ENCODE results near the gene RFT1. TPM values are rescaled to one million over a fixed set of nuclear protein-coding genes. Genes with fewer than 3 reads are reported as not detected.

Gene RFT1
- total RNA-seq, 1 experiment from 2014 or later = 26.3 TPM

DNA sequence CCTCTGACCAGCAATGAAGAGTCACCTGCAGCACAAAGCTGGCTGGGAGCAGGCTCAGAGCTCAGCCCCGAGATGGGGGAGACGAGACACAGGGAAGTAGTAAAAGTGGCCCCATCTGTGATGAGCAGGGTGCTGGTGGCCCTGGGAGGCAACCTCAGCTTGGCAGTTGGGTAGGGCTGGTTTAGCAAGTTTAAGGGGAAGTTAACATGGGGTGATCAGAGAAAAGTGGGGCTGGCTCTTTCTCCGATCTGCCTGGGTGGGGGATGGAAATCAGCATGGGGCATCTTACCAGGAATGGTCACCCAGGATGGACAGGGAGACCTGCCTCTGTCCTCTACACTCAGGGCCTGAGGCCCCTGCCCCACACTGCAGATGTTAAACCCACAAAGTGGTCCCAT is 54.5 kb downstream of the RFT1 start:
- no peak overlapping the region for H3K27ac Mint-ChIP-seq
- ATAC-seq (no peak), DNase-seq (ENCODE audit: low spot score) (peak; percentile 3)
- H3K27me3 Mint-ChIP-seq (ENCODE audit: low read depth) = peaks cover 2% of the 10 kb centered on the region; the same call in 1 of the 2 replicates
- CTCF ChIA-PET = interaction anchor here (0.5 to 1.2 kb wide), 2 partner anchors 35 to 168 kb away, joined by 3 to 4 read pairs; no protein-coding TSS in a partner anchor
- H3K4me3 Mint-ChIP-seq = no peak overlapping the region
- H3K9me3 Mint-ChIP-seq = no peaks in the 10 kb centered on the region
- H3K36me3 Mint-ChIP-seq = no peaks in the 10 kb centered on the region
- TF ChIP-seq ZNF423 (CRISPR knock-in tag; IDR thresholded peaks at IDR 0.05) = no peak
- TF ChIP-seq, protein P1, sequence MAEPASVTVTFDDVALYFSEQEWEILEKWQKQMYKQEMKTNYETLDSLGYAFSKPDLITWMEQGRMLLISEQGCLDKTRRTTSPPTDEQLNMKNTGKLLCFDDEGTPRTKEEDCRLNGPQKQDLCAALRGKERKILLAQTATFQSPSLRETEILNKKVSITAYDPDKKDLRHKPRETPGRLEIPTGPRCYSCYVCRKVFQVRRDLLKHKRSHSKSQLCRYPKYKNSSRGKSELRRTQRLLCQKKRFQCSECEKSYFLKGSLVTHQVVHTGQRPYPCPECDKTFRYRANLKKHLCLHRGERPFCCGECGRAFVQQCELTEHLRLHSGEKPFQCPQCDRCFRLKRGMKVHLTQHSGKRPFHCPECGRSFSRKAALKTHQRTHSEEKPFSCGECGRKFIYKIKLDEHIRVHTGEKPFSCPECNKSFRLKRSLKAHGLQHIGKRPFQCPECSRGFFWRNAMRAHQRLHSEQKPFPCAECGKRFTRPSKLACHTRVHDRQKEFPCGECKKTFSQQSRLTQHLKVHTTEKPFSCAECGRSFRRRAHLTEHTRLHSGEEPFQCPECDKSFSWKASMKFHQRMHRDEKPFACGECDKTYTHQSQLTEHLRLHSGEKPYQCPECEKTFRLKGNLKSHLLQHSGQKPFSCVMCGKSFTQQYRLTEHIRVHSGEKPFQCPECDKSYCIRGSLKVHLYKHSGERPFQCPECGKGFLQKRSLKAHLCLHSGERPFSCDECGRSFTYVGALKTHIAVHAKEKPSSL (CRISPR knock-in tag; conservative IDR thresholded peaks at IDR 0.05) = no peak
- TF ChIP-seq, protein P2, sequence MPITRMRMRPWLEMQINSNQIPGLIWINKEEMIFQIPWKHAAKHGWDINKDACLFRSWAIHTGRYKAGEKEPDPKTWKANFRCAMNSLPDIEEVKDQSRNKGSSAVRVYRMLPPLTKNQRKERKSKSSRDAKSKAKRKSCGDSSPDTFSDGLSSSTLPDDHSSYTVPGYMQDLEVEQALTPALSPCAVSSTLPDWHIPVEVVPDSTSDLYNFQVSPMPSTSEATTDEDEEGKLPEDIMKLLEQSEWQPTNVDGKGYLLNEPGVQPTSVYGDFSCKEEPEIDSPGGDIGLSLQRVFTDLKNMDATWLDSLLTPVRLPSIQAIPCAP (CRISPR knock-in tag; IDR thresholded peaks at IDR 0.05) = no peak
- TF ChIP-seq, protein P3, sequence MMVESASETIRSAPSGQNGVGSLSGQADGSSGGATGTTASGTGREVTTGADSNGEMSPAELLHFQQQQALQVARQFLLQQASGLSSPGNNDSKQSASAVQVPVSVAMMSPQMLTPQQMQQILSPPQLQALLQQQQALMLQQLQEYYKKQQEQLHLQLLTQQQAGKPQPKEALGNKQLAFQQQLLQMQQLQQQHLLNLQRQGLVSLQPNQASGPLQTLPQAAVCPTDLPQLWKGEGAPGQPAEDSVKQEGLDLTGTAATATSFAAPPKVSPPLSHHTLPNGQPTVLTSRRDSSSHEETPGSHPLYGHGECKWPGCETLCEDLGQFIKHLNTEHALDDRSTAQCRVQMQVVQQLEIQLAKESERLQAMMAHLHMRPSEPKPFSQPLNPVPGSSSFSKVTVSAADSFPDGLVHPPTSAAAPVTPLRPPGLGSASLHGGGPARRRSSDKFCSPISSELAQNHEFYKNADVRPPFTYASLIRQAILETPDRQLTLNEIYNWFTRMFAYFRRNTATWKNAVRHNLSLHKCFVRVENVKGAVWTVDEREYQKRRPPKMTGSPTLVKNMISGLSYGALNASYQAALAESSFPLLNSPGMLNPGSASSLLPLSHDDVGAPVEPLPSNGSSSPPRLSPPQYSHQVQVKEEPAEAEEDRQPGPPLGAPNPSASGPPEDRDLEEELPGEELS (CRISPR knock-in tag; IDR thresholded peaks at IDR 0.05) = no peak
- no peak for TF ChIP-seq ZNF396 (CRISPR knock-in tag; IDR thresholded peaks at IDR 0.05; ENCODE audit: borderline replicate concordance)
- TF ChIP-seq GRHL2 (CRISPR knock-in tag; IDR thresholded peaks at IDR 0.05; ENCODE audit: insufficient replicate concordance, severe bottlenecking) = no peak
- TF ChIP-seq FOXP1 (CRISPR knock-in tag; IDR thresholded peaks at IDR 0.05; ENCODE audit: borderline replicate concordance) = no peak
- POLR2A ChIA-PET = no interaction called here
- peaks cover 13% of the 10 kb centered on the region for H3K4me1 Mint-ChIP-seq

DNA sequence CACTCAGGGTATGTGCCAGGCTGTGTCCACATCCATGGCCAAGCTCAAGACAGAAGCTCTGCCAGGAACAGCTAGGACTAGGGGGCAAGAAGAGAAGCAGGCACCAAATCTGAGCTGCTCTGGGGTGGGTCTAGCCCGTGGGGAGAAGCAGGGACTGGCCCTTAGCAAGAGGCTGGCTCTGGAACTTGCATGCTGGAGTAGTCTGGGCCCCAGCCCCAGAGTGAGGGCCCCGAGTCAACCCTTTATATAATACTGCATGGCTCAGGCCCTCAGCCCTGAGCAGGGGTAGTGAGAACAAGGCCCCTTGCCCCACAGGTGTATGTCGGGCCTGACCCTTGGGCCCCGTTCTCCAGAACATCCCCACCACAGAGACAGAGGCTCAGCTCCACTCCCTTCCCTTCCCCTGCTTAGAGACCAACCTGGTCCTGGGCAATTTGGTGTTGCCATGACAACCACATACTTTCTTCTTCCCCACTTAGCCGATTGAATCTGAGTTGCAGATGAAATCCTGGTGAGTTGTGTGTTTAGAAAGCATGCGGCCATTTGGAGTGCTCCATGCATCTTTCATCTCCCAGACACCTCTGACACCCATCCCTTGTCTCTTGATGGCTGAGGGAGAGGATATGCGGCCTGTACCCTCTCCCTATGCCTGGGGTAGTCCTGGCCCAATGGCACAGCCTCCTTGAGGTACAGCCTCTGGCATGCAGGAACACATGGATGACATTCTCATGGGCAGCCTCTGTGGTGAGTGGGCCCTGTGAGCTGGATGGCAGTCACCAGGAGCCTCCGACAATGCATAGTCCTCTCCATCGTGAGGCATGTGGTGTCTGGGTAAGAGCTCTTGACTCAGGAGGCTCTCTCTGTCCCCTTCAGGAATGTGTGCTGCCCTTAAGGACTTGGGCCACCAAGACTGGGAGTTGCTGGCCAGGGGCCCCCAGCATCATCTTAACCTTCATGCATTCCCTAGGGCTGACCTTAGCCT is 55.2 kb downstream of the RFT1 start:
- no peaks in the 10 kb centered on the region for H3K9me3 Mint-ChIP-seq
- DNase-seq (ENCODE audit: low spot score) (peak; percentile 7), ATAC-seq (no peak)
- H3K4me1 Mint-ChIP-seq = peaks cover 13% of the 10 kb centered on the region
- H3K27me3 Mint-ChIP-seq (ENCODE audit: low read depth) = peaks cover 2% of the 10 kb centered on the region; the same call in 1 of the 2 replicates
- H3K36me3 Mint-ChIP-seq = no peaks in the 10 kb centered on the region
- POLR2A ChIA-PET = interaction anchor here (0.6 kb wide), 1 partner anchor 94 kb away, joined by 3 read pairs; no protein-coding TSS in a partner anchor
- peak overlapping the region; percentile 68; the same call in 1 of the 2 replicates for H3K27ac Mint-ChIP-seq
- H3K4me3 Mint-ChIP-seq = no peak overlapping the region
- CTCF ChIA-PET = interaction anchor here (0.5 to 1.7 kb wide), 5 partner anchors 8 to 167 kb away, joined by 3 to 7 read pairs (median 4); no protein-coding TSS in a partner anchor
- TF ChIP-seq ZNF121 (CRISPR knock-in tag; IDR thresholded peaks at IDR 0.05) = no peak
- TF ChIP-seq, protein P4, sequence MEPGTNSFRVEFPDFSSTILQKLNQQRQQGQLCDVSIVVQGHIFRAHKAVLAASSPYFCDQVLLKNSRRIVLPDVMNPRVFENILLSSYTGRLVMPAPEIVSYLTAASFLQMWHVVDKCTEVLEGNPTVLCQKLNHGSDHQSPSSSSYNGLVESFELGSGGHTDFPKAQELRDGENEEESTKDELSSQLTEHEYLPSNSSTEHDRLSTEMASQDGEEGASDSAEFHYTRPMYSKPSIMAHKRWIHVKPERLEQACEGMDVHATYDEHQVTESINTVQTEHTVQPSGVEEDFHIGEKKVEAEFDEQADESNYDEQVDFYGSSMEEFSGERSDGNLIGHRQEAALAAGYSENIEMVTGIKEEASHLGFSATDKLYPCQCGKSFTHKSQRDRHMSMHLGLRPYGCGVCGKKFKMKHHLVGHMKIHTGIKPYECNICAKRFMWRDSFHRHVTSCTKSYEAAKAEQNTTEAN (CRISPR knock-in tag; IDR thresholded peaks at IDR 0.05) = no peak
- no peak for TF ChIP-seq ZNF219 (CRISPR knock-in tag; IDR thresholded peaks at IDR 0.05; ENCODE audit: borderline replicate concordance)
- TF ChIP-seq, protein P5, sequence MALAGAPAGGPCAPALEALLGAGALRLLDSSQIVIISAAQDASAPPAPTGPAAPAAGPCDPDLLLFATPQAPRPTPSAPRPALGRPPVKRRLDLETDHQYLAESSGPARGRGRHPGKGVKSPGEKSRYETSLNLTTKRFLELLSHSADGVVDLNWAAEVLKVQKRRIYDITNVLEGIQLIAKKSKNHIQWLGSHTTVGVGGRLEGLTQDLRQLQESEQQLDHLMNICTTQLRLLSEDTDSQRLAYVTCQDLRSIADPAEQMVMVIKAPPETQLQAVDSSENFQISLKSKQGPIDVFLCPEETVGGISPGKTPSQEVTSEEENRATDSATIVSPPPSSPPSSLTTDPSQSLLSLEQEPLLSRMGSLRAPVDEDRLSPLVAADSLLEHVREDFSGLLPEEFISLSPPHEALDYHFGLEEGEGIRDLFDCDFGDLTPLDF (CRISPR knock-in tag; IDR thresholded peaks at IDR 0.05) = no peak
- no peak for TF ChIP-seq EMX1 (CRISPR knock-in tag; IDR thresholded peaks at IDR 0.05)
- TF ChIP-seq, protein P6, sequence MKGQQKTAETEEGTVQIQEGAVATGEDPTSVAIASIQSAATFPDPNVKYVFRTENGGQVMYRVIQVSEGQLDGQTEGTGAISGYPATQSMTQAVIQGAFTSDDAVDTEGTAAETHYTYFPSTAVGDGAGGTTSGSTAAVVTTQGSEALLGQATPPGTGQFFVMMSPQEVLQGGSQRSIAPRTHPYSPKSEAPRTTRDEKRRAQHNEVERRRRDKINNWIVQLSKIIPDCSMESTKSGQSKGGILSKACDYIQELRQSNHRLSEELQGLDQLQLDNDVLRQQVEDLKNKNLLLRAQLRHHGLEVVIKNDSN (CRISPR knock-in tag; IDR thresholded peaks at IDR 0.05) = no peak
- no peak for TF ChIP-seq NR3C1 (CRISPR knock-in tag; conservative IDR thresholded peaks at IDR 0.05; ENCODE audit: low read depth)
- TF ChIP-seq OVOL2 (CRISPR knock-in tag; IDR thresholded peaks at IDR 0.05; ENCODE audit: borderline replicate concordance) = no peak
- TF ChIP-seq ESRRA (CRISPR knock-in tag; IDR thresholded peaks at IDR 0.05; ENCODE audit: borderline replicate concordance) = no peak
- TF ChIP-seq, protein P7, sequence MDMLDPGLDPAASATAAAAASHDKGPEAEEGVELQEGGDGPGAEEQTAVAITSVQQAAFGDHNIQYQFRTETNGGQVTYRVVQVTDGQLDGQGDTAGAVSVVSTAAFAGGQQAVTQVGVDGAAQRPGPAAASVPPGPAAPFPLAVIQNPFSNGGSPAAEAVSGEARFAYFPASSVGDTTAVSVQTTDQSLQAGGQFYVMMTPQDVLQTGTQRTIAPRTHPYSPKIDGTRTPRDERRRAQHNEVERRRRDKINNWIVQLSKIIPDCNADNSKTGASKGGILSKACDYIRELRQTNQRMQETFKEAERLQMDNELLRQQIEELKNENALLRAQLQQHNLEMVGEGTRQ (CRISPR knock-in tag; IDR thresholded peaks at IDR 0.05) = no peak
- TF ChIP-seq NR2C2 (CRISPR knock-in tag; IDR thresholded peaks at IDR 0.05) = no peak
- TF ChIP-seq CREB1 (CRISPR knock-in tag; IDR thresholded peaks at IDR 0.05) = no peak
- TF ChIP-seq, protein P1 (CRISPR knock-in tag; conservative IDR thresholded peaks at IDR 0.05) = no peak

Measured in WTC11 (cell line).